A673 (cell line): ENCODE measurements around the gene GCSH. TPM values are rescaled to one million over a fixed set of nuclear protein-coding genes. Genes with fewer than 3 reads are reported as not detected.
"Not testable (repeated sequence)": the region's sequence is repeated elsewhere in the genome, so short reads cannot be mapped to it uniquely, and the experiment has no call there.

Experiments
- BruUV-seq: library from RNA; stranded (reverse); fragments of 400-500 nt; replicated peaks from 2 replicates; lab custom pipeline; 2021; lab: Mats Ljungman, UMichigan
- CTCF ChIA-PET: fragments of 300-600 bp; sonication (Branson Sonifier 250); formaldehyde crosslinking; loops from one replicate; lab custom pipeline; 2022; ENCODE audit warnings: antibody characterized with exemption; lab: Charles Lee
- POLR2A ChIA-PET: fragments of 300-600 bp; sonication (Branson Sonifier 250); formaldehyde crosslinking; loops from one replicate; lab custom pipeline; 2022; ENCODE audit warnings: antibody characterized with exemption; ENCODE audit not compliant: low non-redundant PET; lab: Charles Lee
- DNase-seq: peaks from one replicate; pipeline ENCODE4 v3.0.0-alpha.2; 2015; ENCODE audit warnings: low spot score
- H3K27ac ChIP-seq: fragments of 200-600 bp; sonication (generic); 2 replicates; pipeline ENCODE4 v1.5.1; 2016; ENCODE audit warnings: mixed run types, low read depth, mild to moderate bottlenecking, mixed read lengths, antibody characterized with exemption, low read length; ENCODE audit not compliant: poor library complexity, severe bottlenecking
- H3K27me3 ChIP-seq: fragments of 200-600 bp; sonication (generic); replicated peaks from 2 replicates; pipeline ENCODE4 v1.6.1; 2017; ENCODE audit warnings: mixed run types, low read depth, mild to moderate bottlenecking, mixed read lengths, antibody characterized with exemption, low read length; ENCODE audit not compliant: insufficient read depth, poor library complexity
- H3K36me3 ChIP-seq: fragments of 200-600 bp; sonication (generic); 2 replicates; pipeline ENCODE4 v1.6.1; 2016; ENCODE audit warnings: mixed run types, mild to moderate bottlenecking, mixed read lengths, antibody characterized with exemption, low read length; ENCODE audit not compliant: insufficient read depth, poor library complexity, severe bottlenecking
- H3K4me1 ChIP-seq: fragments of 200-600 bp; sonication (generic); 2 replicates; pipeline ENCODE4 v1.6.1; 2017; ENCODE audit warnings: mixed run types, mild to moderate bottlenecking, mixed read lengths, antibody characterized with exemption, low read length; ENCODE audit not compliant: insufficient read depth, poor library complexity, severe bottlenecking
- H3K4me3 ChIP-seq: fragments of 200-600 bp; sonication (generic); 2 replicates; pipeline ENCODE4 v1.5.1; 2016; ENCODE audit warnings: low read depth, mixed run types, mild to moderate bottlenecking, mixed read lengths, low read length; ENCODE audit not compliant: poor library complexity, severe bottlenecking
- H3K9me3 ChIP-seq: fragments of 200-600 bp; sonication (generic); 2 replicates; pipeline ENCODE4 v1.6.1; 2016; ENCODE audit warnings: mixed run types, low read depth, mild to moderate bottlenecking, mixed read lengths, antibody characterized with exemption, low read length; ENCODE audit not compliant: poor library complexity, severe bottlenecking
- CTCF ChIP-seq: fragments of 300-800, 200-600 bp; sonication (generic); conservative IDR thresholded peaks from 2 replicates; pipeline ENCODE4 v1.5.1; 2017; ENCODE audit warnings: low read depth, mild to moderate bottlenecking, antibody characterized with exemption, low read length, moderate library complexity, mixed read lengths
- EZH2 ChIP-seq: fragments of 200-600 bp; sonication (generic); IDR thresholded peaks from 2 replicates; pipeline ENCODE4 v1.6.1; 2017; ENCODE audit warnings: borderline replicate concordance, low read depth, mild to moderate bottlenecking, mixed read lengths, antibody characterized with exemption, low read length; ENCODE audit not compliant: poor library complexity, severe bottlenecking
- intact Hi-C: fragments of 100-400 bp; cut with micrococcal nuclease; formaldehyde crosslinking; loops from one replicate; pipeline ENCODE4 v1.10.0; 2022; ENCODE audit not compliant: unreplicated experiment
- total RNA-seq: library from RNA; stranded (reverse); gene quantifications from 2 replicates; pipeline ENCODE4 v1.2.3, GENCODE V29; 2021

Gene GCSH
- total RNA-seq, 1 experiment from 2014 or later = 65.8 TPM

- Histone ChIP-seq H3K36me3 (no peaks in the 10 kb centered on the region), H3K4me1 (no peaks in the 10 kb centered on the region), H3K4me3 (no peak overlapping the region), H3K27me3 (no peaks in the 10 kb centered on the region), H3K27ac (no peak overlapping the region), H3K9me3 (no peaks in the 10 kb centered on the region)
- ChIA-PET CTCF (no interaction called here), POLR2A (no interaction called here)
- no TSS peak for BruUV-seq
- intact Hi-C loops = no loop called here
- DNase-seq = no peak
- TF ChIP-seq EZH2 = no peak
- TF ChIP-seq CTCF = no peak
Observed at GRCh38 chr16:81117436-81117835, 21.2 kb upstream of the GCSH start.

GRCh38 chr16:81116285-81116684 is 20.1 kb upstream of the GCSH start:
- no peak for DNase-seq
- TF ChIP-seq EZH2 = no peak
- TF ChIP-seq CTCF = no peak
- intact Hi-C loops = no loop called here
- H3K9me3 ChIP-seq = no peaks in the 10 kb centered on the region
- no peak overlapping the region for H3K27ac ChIP-seq
- H3K4me1 ChIP-seq = no peaks in the 10 kb centered on the region
- CTCF ChIA-PET = no interaction called here
- no peaks in the 10 kb centered on the region for H3K36me3 ChIP-seq
- H3K4me3 ChIP-seq = no peak overlapping the region
- BruUV-seq = no TSS peak
- H3K27me3 ChIP-seq = no peaks in the 10 kb centered on the region
- POLR2A ChIA-PET = no interaction called here

- TF ChIP-seq CTCF (no peak), EZH2 (no peak)
- Histone ChIP-seq H3K27ac (no peak overlapping the region), H3K4me3 (no peak overlapping the region), H3K9me3 (no peaks in the 10 kb centered on the region), H3K4me1 (no peaks in the 10 kb centered on the region), H3K27me3 (no peaks in the 10 kb centered on the region), H3K36me3 (no peaks in the 10 kb centered on the region)
- POLR2A ChIA-PET = no interaction called here
- BruUV-seq = no TSS peak
- CTCF ChIA-PET = no interaction called here
- intact Hi-C loops = no loop called here
- no peak for DNase-seq
Observed at GRCh38 chr16:81112453-81112852, 16.3 kb upstream of the GCSH start.

GRCh38 chr16:81109274-81109673 is 13.1 kb upstream of the GCSH start:
- BruUV-seq, CTCF ChIA-PET: not testable (repeated sequence)

More at GRCh38 chr16:81109274-81109673, 13.1 kb upstream of the GCSH start:
- intact Hi-C loops, H3K9me3 ChIP-seq, H3K4me3 ChIP-seq, POLR2A ChIA-PET, H3K4me1 ChIP-seq, H3K27me3 ChIP-seq, H3K36me3 ChIP-seq, H3K27ac ChIP-seq, DNase-seq: not testable (repeated sequence)
